Gastrocnemius medialis (tissue), 4 donors: ENCODE data around the gene SOWAHC.
"Not testable (repeated sequence)": the region's sequence is repeated elsewhere in the genome, so short reads cannot be mapped to it uniquely, and the experiment has no call there.

Experiments used
- POLR2A ChIP-seq, 2 donors: fragments of 450-650 bp; IDR thresholded peaks; one replicate each; pipeline ENCODE4 v1.6.1; 2017; ENCODE audit warnings: antibody characterized with exemption in 2 of 2, mild to moderate bottlenecking in 2 of 2, moderate library complexity in 2 of 2
- TF ChIP-seq, protein P1 (sequence below), 5 experiments: fragments of 450-650 bp in 3 of 5; fragments of 200-600 bp in 2 of 5; sonication (generic) in 2 of 5; IDR thresholded peaks in 4 of 5; conservative IDR thresholded peaks in 1 of 5; 1 replicate in 4 of 5; 2 replicates in 1 of 5; pipeline ENCODE4 v1.5.1; 2016 to 2019; ENCODE audit warnings: antibody characterized with exemption in 5 of 5, mild to moderate bottlenecking in 3 of 5, moderate library complexity in 3 of 5

DNA sequence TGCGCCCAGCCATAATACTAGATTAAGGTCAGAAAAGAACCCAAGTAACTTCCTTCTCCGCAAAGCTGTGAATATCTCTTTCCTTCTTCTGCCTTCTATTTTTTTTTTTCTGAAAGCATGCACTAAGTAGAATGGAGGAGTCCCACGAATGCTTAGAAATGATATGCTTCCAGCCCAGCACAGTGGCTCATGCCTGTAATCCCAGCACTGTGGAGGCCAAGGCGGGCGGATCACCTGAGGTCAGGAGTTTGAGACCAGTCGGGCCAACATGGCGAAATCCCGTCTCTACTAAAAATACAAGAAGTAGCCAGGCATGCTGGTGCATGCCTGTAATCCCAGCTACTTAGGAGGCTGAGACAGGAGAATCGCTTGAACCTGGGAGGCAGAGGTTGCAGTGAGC lies 25.8 kb downstream of the SOWAHC start:
- TF ChIP-seq, protein P1, sequence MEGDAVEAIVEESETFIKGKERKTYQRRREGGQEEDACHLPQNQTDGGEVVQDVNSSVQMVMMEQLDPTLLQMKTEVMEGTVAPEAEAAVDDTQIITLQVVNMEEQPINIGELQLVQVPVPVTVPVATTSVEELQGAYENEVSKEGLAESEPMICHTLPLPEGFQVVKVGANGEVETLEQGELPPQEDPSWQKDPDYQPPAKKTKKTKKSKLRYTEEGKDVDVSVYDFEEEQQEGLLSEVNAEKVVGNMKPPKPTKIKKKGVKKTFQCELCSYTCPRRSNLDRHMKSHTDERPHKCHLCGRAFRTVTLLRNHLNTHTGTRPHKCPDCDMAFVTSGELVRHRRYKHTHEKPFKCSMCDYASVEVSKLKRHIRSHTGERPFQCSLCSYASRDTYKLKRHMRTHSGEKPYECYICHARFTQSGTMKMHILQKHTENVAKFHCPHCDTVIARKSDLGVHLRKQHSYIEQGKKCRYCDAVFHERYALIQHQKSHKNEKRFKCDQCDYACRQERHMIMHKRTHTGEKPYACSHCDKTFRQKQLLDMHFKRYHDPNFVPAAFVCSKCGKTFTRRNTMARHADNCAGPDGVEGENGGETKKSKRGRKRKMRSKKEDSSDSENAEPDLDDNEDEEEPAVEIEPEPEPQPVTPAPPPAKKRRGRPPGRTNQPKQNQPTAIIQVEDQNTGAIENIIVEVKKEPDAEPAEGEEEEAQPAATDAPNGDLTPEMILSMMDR (IDR thresholded peaks at IDR 0.05 in 4 of 5, conservative IDR thresholded peaks at IDR 0.05 in 1 of 5), result not testable (repeated sequence)
- not testable (repeated sequence) for TF ChIP-seq POLR2A (IDR thresholded peaks at IDR 0.05)
